Neutrophil (primary cell): ENCODE results near the gene MUC5B.
"Not testable (repeated sequence)": the region's sequence is repeated elsewhere in the genome, so short reads cannot be mapped to it uniquely, and the experiment has no call there.

Source experiments
- H3K27ac ChIP-seq: fragments of 200-600 bp; sonication (generic); 2 replicates; pipeline ENCODE4 v1.5.1; 2016; ENCODE audit warnings: mild to moderate bottlenecking, moderate library complexity
- H3K27me3 ChIP-seq: fragments of 200-600 bp; sonication (generic); 2 replicates; pipeline ENCODE4 v1.6.0; 2016; ENCODE audit warnings: mild to moderate bottlenecking
- H3K36me3 ChIP-seq: fragments of 200-600 bp; sonication (generic); 2 replicates; pipeline ENCODE4 v1.5.1; 2017
- H3K4me1 ChIP-seq, 2 experiments: fragments of 200-600 bp in 1 of 2; sonication (generic) in 1 of 2; 1 replicate in 1 of 2; 2 replicates in 1 of 2; pipeline versions ENCODE4 v1.5.1 to v1.6.1; 2013 to 2016; ENCODE audit warnings: low read depth in 1 of 2, low read length in 1 of 2, mild to moderate bottlenecking in 1 of 2, moderate library complexity in 1 of 2; ENCODE audit not compliant: control insufficient read depth in 1 of 2, insufficient read depth in 1 of 2
- H3K4me3 ChIP-seq, 2 experiments: fragments of 200-600 bp in 1 of 2; sonication (generic) in 1 of 2; 1 replicate in 1 of 2; 2 replicates in 1 of 2; pipeline ENCODE4 v1.5.1; 2013 to 2016; ENCODE audit warnings: low read depth in 1 of 2, low read length in 1 of 2, mild to moderate bottlenecking in 1 of 2, moderate library complexity in 1 of 2
- H3K9me3 ChIP-seq: fragments of 200-600 bp; sonication (generic); 2 replicates; pipeline ENCODE4 v1.5.1; 2016
- CTCF ChIP-seq: fragments of 200-600 bp; sonication (generic); IDR thresholded peaks from 2 replicates; pipeline ENCODE4 v1.5.1; 2016; ENCODE audit warnings: antibody characterized with exemption

The MUC5B gene

GRCh38 chr11:1211838-1212237 is 11.0 kb upstream of the MUC5B start:
- no peak for TF ChIP-seq CTCF
- Histone ChIP-seq H3K27me3 (peaks cover 14% of the 10 kb centered on the region), H3K4me1 (no peaks in the 10 kb centered on the region)

GRCh38 chr11:1215826-1216225 is 7.0 kb upstream of the MUC5B start:
- H3K9me3 ChIP-seq, H3K4me3 ChIP-seq, H3K4me1 ChIP-seq, H3K27ac ChIP-seq, H3K36me3 ChIP-seq: not testable (repeated sequence)
- H3K27me3 ChIP-seq, result peaks cover 29% of the 10 kb centered on the region

More at GRCh38 chr11:1211838-1212237, 11.0 kb upstream of the MUC5B start:
- Histone ChIP-seq H3K4me3 (no peak overlapping the region), H3K9me3 (no peaks in the 10 kb centered on the region), H3K27ac (no peak overlapping the region), H3K36me3 (no peaks in the 10 kb centered on the region)

GRCh38 chr11:1217151-1217550 is 5.7 kb upstream of the MUC5B start:
- Histone ChIP-seq H3K36me3 (no peaks in the 10 kb centered on the region), H3K27ac (no peak overlapping the region), H3K4me1 (no peaks in the 10 kb centered on the region), H3K9me3 (no peaks in the 10 kb centered on the region), H3K4me3 (no peak overlapping the region), H3K27me3 (peaks cover 34% of the 10 kb centered on the region)
- no peak for TF ChIP-seq CTCF

GRCh38 chr11:1218256-1218787 is 4.5 kb upstream of the MUC5B start:
- H3K4me1 ChIP-seq, result no peaks in the 10 kb centered on the region
- H3K4me3 ChIP-seq, result no peak overlapping the region
- H3K27me3 ChIP-seq, result peaks cover 35% of the 10 kb centered on the region
- no peak for TF ChIP-seq CTCF
- H3K36me3 ChIP-seq, result no peaks in the 10 kb centered on the region
- H3K9me3 ChIP-seq, result no peaks in the 10 kb centered on the region
- H3K27ac ChIP-seq, result no peak overlapping the region

- Histone ChIP-seq H3K4me1 (no peaks in the 10 kb centered on the region), H3K9me3 (no peaks in the 10 kb centered on the region), H3K4me3 (no peak overlapping the region), H3K36me3 (no peaks in the 10 kb centered on the region), H3K27ac (no peak overlapping the region), H3K27me3 (peaks cover 38% of the 10 kb centered on the region)
- no peak for TF ChIP-seq CTCF
Observed at GRCh38 chr11:1218788-1219445, 3.9 kb upstream of the MUC5B start.

GRCh38 chr11:1219446-1219833 is 3.4 kb upstream of the MUC5B start:
- Histone ChIP-seq H3K9me3 (no peaks in the 10 kb centered on the region), H3K4me1 (no peaks in the 10 kb centered on the region), H3K27ac (no peak overlapping the region), H3K36me3 (no peaks in the 10 kb centered on the region), H3K27me3 (peaks cover 35% of the 10 kb centered on the region), H3K4me3 (no peak overlapping the region)
- TF ChIP-seq CTCF, result no peak
